VCaP (cell line): Measurements from ENCODE around the gene CADM3.
A peak's percentile ranks its signal among the peaks of the same experiment; 100 is the strongest.

Experiments used
- H3K27ac ChIP-seq: fragments of 450-650 bp; 2 replicates; pipeline ENCODE4 v1.5.1; 2017
- TF ChIP-seq, protein P1 (sequence below): fragments of 450-650 bp; conservative IDR thresholded peaks from 2 replicates; pipeline ENCODE4 v1.5.1; 2017; ENCODE audit warnings: mild to moderate bottlenecking, moderate library complexity

CADM3 gene

DNA sequence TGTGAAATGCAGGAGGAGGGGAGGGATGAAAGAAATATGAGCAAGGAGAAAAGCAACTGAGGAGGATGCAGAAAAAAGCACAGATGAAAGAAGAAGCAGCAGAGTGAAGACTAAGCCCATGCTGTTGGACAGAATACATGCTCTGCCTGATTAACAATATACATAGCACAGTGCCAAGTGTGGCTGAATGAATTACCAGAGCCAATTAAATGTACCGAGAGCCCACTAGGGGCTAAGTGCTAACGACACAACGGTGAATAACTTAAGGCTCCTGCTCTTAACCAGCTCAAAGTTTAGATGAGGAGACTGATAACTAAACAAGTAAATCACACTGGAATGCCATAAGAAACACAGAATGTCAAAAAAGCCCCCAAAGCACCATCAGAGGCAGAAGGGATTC lies 15.6 kb downstream of the CADM3 start:
- TF ChIP-seq, protein P1, sequence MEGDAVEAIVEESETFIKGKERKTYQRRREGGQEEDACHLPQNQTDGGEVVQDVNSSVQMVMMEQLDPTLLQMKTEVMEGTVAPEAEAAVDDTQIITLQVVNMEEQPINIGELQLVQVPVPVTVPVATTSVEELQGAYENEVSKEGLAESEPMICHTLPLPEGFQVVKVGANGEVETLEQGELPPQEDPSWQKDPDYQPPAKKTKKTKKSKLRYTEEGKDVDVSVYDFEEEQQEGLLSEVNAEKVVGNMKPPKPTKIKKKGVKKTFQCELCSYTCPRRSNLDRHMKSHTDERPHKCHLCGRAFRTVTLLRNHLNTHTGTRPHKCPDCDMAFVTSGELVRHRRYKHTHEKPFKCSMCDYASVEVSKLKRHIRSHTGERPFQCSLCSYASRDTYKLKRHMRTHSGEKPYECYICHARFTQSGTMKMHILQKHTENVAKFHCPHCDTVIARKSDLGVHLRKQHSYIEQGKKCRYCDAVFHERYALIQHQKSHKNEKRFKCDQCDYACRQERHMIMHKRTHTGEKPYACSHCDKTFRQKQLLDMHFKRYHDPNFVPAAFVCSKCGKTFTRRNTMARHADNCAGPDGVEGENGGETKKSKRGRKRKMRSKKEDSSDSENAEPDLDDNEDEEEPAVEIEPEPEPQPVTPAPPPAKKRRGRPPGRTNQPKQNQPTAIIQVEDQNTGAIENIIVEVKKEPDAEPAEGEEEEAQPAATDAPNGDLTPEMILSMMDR: no peak
- no peak overlapping the region for H3K27ac ChIP-seq

DNA sequence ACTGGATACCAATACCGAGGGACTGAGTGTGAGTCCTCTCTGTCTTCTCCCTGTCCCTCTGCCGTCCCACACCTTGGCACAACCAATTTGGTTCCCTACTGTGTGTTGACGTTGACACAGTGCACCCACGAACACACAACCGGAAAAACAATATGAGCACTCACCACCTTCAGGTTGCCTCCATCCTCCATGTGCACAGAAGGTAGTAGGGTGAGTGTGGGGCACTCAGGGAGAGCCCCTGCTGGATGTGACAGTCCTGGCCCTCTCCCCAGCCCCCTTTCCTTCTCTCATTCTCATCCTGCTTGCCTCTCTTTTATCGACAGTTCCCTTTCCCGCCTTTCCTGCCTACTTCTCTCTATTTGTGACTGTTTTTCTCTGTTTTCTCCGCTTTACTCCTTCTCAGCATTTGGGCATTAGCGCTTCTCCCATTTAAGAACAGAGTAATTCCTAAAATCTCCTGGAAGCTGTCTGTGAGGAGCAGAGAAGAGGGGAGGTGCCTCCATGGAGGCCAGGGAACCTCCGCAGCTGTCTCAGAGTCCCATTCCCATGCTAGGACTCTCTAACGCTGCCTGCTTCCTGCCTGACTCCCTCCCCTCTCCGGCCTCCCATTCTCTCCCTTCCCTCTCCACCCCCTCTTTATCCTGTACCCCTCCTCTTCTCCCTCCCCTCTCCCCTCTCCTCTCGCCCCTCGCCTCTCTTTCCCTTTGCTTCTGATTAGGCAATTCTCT lies 16.4 kb downstream of the CADM3 start:
- H3K27ac ChIP-seq: no peak overlapping the region
- TF ChIP-seq, protein P1: no peak

DNA sequence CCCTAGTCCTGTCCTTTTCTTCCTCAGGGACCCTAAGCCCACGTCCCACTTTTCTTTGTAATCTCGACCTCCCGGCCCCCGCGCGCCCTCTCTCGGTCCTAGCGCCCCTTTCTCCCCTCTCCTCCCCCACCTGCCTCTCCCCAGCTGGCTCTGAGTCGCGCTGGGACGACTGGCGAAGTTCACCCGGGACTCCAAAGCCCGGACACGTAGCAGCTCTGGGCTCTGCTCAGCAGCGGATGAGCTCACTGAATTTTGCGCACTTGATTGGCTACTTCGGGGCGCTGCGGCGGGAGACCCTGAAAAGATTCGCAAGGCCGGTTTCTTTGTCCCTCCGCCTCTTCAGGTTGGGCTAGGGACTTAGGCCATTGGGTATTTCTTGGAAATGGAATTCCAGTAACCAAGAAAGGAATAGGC lies 17.0 kb downstream of the CADM3 start:
- TF ChIP-seq, protein P1: no peak
- no peak overlapping the region for H3K27ac ChIP-seq

DNA sequence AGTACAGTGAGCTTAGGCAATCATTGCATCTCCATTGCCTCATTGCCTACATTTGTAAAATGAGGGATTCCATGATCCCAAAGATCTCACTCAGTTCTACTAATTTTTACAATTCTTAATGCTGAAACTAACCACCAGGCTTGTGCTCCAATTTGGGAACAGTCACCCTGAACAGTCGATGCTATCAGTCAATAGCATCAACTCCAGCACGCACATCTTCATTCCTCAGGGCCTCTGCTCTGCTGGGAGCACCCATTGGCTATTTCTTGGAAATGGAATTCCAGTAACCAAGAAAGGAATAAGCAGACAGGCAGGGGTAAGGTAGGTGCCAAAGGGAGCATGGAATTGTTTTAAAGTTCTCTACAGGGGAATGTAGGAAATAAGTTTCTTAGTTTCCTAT lies 19.0 kb downstream of the CADM3 start:
- TF ChIP-seq, protein P1: no peak
- no peak overlapping the region for H3K27ac ChIP-seq

DNA sequence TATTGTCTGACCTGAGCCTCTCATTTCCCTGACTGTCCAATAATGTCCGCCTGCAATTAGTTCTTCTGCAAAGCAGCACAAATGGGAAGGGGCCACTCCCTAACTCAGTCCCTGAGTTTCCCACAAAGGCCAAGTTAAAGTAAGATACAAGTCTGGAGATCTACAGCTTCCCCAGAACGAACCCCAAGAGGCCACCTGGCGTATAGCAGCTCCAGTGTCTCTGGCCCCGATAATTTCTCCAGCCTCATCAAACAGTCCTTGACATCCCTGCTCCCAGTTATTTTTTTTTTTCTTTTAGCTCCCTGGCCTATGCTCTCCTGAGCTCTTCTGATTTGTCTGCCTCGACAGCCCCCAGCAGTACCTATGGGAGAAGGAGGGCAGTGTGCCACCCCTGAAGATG lies 25.1 kb downstream of the CADM3 start:
- H3K27ac ChIP-seq: no peak overlapping the region
- TF ChIP-seq, protein P1: no peak

DNA sequence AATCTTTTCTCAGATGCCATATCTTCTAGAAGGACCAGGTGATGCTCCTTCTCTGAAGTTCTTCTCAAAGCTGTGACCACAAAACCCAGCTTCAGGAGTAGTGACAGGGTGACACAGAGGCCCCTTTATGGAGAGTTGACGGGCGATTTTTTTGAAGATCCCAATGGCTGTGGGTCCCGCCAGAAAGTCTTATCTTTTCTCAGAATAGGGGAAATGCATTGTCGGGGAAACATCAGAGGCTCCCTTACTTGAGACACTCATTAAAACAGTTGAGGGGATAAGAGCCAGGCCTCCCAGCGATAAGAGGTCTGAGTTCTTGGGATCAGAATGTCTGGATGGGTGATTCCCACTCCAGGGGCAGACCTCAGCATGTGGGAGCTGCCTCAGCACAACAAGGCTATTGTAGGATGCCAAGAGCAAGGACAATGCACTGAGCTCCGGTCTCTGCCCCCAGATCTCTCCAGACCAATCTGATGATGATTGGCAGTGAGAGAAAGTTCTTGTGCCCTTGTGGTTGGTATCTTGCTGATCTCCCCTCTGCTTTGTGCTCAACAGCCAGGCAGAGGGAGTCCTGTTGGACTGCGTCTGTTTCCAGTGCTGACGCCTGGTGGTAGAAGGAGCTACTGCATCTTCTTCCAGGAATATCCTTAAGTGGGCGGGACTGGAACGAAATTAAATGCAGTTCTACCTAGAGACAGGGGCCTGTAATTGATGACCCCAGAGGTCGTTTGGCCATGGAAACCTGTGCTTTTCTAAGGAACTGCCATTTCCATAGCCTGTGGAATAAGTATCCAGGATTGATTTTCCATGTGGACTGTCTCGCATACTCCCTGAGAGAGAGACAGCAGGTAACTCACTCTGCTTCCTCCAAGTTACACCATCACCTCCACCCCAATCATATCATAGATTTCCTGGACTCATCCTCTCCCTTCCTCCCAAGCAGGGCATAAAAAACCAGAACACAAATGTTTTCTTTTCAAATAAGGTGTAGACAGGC lies 26.4 kb downstream of the CADM3 start:
- TF ChIP-seq, protein P1: peak; percentile 88
- no peak overlapping the region for H3K27ac ChIP-seq

DNA sequence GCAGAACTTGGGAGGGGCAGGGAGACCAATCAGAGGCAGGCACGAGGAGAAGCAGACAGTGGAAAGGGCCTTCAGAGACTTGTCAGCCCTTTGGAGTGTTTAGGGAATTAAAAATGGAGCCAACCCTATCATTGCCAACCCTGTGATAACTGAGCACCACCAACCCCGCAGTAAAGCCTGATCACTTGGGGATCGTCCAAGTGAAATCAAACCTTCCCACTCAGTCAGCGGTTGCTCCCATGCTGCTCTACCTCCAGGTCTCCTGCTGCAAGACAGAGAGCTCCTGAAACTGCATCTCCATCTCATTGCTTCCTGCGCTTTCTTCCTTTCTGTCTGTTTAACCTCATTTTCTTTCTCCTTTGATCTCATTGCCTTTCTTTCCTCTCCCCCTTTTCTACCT lies 28.5 kb downstream of the CADM3 start:
- no peak overlapping the region for H3K27ac ChIP-seq
- TF ChIP-seq, protein P1: no peak
